ENCODE data around the gene MSH3.
"Not testable (repeated sequence)": the region's sequence is repeated elsewhere in the genome, so short reads cannot be mapped to it uniquely, and the experiment has no call there.

The MSH3 gene

DNA sequence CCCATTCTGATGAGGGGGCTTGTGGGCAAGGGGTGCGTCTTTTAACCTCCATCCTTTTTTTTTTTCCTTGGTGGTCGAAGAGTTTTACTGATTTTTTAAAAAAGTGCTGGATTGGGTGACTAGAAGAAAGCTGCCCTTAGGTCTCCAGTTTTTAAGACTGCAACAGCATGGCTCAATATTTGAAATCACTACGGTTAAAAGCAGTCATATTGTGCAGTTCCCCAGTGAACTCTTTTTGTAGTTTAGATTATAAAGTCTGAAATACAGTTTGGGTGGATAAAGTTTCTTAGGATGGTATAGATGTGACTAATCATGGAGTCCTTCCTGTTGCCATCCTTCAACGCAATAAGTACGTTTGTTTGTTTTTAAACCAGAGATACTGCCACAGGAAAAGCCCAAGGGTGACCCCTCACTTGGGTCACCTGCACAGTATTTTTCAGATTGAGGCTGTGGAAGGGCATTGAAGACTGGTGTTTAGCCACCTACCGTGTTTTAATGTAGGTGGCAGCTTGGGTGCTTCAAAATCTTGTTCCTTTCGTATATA lies 851 bp downstream of the MSH3 start:
- in situ Hi-C loops (cut with MboI; ENCODE audit: low sequenced_read_pairs): no loop called here

DNA sequence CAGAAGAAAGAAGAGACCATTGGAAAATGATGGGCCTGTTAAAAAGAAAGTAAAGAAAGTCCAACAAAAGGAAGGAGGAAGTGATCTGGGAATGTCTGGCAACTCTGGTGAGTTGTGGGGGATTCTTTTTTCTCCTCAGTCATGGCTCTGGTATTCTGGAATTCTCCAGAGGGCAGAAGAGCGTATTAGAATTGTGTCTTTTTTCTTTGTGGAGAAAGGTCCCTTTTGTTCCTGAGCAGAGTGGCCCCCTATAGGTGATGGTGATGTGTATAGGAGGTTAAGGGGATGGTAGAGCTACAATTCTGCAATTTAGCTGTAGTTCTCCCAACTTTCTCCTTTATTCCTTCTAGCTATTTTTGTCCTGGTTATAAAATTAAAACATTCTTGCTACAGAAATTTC lies 2.0 kb downstream of the MSH3 start:
- in situ Hi-C loops (cut with MboI; ENCODE audit: low sequenced_read_pairs): no loop called here

DNA sequence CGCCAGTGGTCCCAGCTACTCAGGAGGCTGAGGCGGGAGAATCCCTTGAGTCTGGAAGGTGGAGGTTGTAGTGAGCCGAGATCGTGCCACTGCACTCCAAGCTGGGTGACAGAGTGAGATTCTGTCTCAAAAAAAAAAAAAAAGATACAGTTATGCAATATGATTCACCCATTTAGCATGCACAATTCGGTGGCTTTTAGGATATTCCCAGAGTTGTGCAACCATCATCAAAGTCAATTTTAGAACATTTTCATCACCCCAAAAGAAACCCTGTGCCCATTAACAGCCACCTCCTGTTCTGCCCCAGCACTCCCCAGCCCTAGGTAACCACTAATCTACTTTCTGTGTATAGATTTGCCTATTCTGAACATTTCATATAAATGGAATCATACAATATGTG lies 4.7 kb downstream of the MSH3 start:
- in situ Hi-C loops (cut with MboI; ENCODE audit: low sequenced_read_pairs): no loop called here

DNA sequence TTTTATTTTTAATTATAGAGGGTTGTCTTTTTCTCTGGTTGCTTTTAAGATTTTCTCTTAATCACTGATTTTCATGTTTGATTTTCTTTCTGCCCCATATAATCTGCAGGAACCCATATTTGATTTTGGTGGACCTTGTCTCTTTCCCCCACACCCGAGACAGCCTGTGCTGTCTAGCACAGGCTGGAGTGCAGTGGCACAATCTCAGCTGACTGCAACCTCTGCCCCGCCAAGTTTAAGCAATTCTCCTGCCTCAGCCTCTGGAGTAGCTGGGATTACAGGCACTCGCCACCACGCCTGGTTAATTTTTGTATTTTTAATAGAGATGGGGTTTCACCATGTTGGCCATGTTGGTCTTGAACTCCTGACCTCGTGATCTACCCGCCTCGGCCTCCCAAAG lies 6.2 kb downstream of the MSH3 start:
- in situ Hi-C loops (cut with MboI; ENCODE audit: low sequenced_read_pairs): not testable (repeated sequence)

DNA sequence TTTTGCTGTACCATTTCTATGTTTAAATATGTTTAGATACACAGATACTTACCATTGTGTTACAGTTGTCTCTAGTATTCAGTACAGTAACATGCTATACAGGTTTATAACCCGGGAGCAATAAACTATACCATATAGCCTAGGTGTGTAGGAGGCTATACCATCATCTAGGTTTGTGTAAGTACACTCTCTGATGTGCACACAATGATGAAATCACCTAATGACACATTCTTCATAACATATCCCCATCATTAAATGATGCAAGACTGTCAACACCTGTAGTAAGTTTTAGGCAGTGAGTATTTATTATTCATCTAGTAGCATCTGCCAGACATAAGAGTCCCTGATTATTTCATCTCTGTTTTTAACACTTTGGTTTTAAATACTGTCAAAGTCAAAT lies 7.7 kb downstream of the MSH3 start:
- in situ Hi-C loops (cut with MboI; ENCODE audit: low sequenced_read_pairs): no loop called here

DNA sequence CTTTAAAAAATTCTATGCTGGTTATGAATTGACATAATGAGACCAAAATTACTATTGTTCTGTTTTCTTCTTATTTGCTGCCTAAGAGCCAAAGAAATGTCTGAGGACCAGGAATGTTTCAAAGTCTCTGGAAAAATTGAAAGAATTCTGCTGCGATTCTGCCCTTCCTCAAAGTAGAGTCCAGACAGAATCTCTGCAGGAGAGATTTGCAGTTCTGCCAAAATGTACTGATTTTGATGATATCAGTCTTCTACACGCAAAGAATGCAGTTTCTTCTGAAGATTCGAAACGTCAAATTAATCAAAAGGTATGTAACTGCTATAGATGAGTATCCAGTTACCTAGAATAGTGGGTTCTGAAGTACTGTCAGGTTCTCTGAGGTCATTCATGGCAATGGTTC lies 10.6 kb downstream of the MSH3 start:
- in situ Hi-C loops (cut with MboI; ENCODE audit: low sequenced_read_pairs): no loop called here

DNA sequence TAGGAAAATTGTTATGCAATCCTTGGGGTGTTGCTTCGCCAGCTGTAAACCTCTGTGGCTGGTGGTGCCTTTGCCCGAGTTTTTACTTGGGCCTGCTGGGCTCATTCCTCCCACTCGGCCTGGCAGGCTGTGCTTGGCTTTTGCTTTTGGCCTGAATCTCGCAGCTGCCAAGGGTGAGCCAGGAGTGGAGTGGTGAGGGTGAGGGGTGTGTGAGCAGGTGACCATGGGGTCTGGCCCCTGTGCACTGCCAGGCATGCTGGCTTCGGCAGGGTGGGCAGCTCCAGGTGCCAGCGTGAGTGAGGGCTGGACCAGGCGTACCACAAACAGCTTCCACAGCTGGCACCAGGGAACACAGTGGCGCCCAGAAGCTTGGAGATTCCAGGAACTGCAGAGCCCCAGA lies 12.9 kb downstream of the MSH3 start:
- in situ Hi-C loops (cut with MboI; ENCODE audit: low sequenced_read_pairs): no loop called here

DNA sequence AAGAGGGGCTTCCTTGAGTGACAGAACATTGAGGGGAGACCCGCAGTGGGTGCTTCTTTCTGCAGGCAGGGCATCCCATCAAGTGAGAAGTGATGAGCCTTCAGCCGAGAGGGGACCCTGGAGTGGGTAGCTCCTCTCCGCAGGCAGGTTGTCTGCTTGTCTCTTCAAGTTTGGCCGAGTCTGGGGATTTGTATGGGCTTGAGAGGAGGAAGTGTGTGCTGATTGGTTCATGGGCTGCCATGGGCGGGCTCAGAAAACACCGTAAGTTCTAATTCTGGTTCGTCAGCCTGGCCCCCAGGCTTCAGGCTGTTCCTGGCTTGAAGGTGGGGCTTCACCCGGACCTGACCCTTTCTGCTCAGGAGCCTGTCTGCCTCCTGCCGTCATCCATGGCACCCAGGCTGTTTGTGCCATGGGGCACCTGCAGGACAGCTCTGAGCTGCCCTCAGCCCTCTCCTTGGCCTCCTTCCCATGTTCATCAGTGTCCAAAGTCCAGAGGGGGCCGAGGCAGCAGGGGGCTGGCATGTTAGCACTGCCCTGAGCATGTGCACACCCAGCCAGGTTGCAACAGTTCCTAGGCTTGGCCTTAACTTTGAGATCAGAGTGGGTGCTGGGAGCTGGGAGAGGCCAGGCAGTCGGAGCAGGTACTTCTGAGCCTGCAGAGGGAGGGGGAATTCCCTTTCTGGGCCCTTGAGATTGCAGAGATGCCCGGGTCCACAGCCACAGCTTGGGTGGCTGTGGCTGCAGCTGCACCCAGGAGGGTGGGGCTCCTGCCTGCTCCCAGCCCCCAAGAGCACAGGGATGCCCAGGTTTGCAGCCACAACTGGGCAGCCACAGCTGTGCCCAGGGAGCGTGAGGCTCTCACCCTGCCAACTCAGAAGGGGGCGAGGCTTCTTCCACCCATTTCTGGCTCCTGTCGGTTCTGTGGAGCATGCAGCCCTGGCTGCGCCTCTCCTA lies 13.8 kb downstream of the MSH3 start:
- in situ Hi-C loops (cut with MboI; ENCODE audit: low sequenced_read_pairs): no loop called here

DNA sequence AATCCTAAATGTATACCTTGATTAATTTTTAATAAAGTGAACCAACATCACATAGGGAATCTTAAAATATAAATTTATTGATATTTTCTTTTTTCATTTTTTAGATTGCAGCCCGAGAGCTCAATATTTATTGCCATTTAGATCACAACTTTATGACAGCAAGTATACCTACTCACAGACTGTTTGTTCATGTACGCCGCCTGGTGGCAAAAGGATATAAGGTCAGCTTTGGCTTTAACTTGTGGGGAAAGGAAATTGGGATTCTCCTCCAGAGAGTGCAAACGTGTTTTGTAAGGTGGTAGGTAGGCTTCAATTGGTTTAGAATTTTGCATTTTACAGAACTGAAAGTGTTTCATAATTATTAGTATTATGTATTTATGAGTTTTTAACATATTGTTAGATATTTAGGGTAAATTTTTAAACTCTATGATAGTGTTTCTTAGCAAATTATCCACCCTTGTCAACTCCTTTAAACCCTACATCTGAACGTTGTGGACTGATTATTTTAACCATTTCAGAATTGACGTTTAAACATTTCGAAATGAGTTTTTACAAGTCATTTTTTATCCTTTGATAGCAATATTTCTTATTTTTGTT lies 17.8 kb downstream of the MSH3 start:
- in situ Hi-C loops (cut with MboI; ENCODE audit: low sequenced_read_pairs): no loop called here

DNA sequence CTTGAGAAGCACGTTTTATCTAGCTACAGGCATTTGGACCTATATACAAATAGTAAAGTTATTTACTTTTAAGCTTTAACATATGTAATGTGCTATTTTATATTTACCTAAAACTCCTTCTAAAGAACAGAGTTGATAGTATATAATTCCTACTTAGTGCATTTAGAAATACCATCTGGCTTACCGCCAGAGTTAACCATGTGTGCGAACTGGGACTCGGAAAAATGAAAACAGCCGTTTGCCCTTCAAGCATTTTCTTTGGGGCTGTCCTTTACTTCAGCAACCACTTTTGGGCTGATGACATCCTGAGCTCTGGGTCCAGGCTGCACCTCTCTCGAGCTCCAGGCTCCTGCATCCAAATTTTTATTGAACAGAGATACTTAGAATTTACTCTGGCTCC lies 22.3 kb downstream of the MSH3 start:
- in situ Hi-C loops (cut with MboI; ENCODE audit: low sequenced_read_pairs): no loop called here

DNA sequence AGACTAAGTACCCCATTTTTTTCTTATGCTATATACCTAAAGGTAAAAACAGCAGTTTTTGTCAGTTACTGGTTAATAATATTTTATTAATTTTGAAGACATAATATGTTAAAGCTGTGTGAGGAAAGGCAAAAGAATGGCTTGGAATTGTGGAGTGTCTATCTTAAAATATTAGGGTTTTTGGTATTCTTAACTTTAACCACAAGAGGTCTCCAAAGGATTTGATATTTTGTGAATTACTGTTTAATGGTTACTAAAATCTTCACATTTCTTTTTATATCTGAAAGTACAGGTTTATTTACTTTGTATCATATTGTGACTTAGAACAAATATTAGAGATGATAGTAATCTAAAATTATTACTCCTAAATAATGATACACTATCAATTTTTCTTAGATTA lies 32.3 kb downstream of the MSH3 start:
- in situ Hi-C loops (cut with MboI; ENCODE audit: low sequenced_read_pairs): no loop called here

DNA sequence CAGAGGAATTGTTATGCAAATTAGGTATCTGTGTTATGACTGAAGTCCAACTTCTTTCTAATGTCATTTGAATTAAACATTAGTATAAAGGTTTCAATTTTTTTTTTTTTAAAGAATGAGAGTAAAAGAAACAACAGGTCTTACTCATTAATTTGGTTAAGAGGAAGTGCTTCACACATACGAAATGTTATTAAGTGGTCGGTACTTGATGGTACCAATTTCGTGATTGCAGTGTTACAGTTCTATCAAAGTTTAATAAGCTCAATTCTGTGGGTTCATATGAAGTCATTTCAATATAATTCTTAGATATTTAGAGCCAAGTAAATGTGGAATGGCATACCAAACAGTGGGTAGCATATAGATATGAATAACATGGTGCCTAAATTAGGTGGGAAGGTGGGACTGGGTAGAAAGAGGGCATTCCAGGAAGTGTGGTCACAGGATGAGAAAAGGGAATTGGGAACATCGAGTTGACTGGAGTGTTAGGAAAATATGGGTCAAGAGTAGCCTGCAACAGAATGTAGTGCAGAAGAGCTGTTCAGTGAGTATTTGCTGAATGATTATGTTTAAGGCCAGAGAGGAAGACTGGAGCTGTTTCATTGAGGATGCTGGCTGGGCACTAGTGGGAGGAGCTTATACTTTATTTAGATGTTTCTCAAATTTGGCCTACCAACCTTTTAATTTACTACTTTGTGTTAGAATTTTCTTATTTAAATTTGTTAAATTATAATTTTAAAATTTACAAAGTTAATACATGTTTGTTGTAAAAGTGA lies 34.4 kb downstream of the MSH3 start:
- in situ Hi-C loops (cut with MboI; ENCODE audit: low sequenced_read_pairs): no loop called here

DNA sequence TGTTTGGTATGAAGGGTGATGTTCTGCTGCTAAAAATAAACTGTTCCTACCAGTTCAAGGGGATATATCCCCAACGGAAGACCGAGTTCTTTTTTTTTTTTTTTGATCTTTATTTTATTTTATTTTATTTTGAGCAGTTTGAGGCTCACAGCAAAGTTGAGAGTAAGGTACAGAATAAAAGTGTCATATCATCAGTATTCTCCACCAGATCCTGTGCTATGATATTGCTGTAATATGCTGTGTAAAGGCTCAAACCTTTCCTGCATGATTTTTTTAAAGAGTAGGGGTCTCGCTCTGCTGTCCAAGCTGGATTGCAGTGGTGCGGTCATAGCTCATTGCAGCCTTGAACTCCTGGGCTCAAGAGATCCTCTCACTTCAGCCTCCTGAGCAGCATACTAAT lies 35.2 kb downstream of the MSH3 start:
- in situ Hi-C loops (cut with MboI; ENCODE audit: low sequenced_read_pairs): no loop called here

DNA sequence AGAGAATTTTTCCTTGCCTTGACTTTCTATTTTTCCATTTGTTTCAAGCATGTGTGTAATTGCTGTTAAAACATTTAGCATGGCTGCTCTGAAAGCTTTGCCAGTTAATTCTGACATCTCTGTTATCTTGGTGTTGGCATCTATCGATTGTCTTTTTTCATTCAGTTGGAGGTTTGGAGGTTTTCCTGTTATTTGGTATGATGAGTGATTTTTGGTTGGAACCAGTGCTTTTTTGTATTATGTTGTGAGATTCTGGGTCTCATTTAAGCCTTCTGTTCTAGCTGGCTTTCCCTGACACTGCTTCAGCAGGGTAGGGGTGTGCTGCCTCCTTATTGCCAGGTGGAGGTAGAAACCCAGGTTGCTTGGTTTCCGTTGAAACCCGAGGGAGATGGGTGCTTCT lies 41.2 kb downstream of the MSH3 start:
- in situ Hi-C loops (cut with MboI; ENCODE audit: low sequenced_read_pairs): no loop called here

DNA sequence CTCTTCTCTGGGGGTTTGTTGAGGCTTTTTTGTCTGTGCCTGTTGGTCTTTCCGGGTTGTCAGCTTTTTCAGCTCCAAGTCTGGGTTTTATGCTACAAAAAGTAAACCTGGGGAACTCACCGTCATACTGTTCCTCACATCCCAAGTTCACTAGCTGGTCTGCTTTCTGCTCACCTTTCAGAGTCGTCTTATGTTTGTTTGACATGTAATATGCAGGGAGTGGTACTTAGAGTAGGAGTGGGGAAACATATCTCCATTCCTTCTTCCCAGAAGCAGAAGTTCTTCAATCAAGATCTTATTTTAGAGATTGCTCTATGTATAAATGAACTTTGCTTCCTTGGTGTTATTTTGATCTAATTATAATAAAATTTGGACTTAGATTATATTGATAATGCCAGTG lies 42.0 kb downstream of the MSH3 start:
- in situ Hi-C loops (cut with MboI; ENCODE audit: low sequenced_read_pairs): no loop called here

DNA sequence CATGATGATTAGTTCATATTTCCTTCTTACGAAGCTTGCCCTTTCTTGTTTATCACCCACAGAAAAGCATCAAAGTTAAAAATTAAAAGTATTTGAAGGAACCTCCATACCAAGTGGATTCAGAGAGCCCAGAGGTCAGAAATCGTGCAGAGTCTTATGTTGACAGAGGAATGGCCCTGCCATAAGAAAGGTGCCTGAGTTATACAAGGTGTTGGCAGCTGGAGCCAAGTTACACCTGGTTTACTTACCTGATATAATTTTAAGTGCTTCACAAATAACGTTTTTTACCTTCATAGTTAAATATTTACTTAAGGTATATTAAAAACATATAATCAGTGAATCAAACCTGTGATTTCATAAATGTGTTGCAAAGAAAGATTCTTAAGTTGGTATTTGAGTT lies 42.6 kb downstream of the MSH3 start:
- in situ Hi-C loops (cut with MboI; ENCODE audit: low sequenced_read_pairs): no loop called here

DNA sequence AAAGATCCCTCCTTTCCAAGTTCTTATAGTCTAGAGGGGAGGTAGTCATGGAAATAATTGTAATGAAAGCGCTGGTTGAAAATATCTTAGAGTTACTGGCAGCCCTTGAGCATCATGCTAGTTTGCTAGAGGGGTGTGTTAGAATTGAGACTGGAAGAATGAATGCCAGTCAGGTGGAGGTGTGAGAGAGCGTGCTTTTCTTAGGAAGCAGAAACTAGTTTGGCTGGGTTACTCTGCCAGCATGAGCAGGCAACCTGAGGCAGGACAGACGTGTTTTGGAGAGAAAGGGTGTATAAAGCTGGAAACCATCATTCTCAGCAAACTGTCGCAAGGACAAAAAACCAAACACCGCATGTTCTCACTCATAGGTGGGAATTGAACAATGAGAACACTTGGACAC lies 43.9 kb downstream of the MSH3 start:
- in situ Hi-C loops (cut with MboI; ENCODE audit: low sequenced_read_pairs): no loop called here

DNA sequence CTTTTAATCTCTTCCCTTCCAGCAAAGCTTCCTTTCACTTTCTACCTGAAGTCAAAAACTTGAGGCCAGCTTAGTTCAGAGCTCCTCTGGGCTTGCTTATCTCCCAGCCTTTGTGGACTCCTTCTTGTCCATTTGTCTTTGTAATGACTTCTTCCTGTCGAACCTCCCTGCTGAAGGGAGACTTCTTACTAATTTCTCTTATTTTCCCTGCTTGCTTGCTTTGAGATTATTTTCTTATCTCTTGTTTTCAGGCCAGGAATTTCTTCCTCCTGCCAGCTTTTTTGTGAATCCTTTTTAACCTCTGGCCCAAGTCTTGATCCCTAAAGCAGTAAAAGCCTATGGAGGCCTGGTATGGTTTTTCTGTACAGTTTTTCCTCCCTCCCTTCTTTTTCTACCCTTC lies 47.1 kb downstream of the MSH3 start:
- in situ Hi-C loops (cut with MboI; ENCODE audit: low sequenced_read_pairs): no loop called here

DNA sequence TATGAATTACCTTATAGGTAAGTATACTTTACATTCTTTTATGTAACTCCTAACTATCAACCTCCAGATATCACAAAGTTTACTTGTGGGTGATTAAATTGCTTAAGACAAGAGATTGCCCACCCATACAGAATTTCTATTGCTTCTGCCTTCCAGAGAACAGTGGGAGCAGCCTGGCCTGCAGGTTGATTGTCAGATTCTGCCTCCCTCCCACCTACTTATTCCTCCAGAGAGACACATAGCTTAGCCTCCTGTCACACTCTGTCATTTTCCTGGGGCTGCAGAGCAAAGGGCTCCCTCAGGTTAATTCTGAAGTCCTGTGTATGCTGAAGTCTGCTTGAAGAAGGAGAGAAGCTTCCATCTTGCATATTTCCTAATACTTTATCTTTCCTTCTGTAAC lies 48.8 kb downstream of the MSH3 start:
- in situ Hi-C loops (cut with MboI; ENCODE audit: low sequenced_read_pairs): no loop called here

DNA sequence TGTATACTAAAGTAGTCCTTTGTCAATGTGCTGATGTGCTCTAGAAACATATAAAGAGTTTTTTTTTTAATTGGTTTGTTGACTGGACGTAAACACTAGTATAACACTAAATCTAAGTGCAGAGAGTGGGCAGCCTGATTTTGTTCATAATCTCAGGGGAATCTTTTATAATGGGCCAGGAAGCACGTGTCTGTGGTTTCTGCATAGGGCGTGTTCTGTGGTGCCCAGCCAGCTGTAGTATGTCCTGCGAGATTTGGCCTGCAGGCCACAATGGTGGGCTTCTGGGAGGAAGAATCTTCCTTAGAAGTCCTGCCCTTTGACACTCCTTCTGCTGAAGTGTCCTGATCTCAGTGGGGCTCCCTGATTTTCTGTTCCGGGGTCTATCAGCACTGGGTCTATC lies 49.3 kb downstream of the MSH3 start:
- in situ Hi-C loops (cut with MboI; ENCODE audit: low sequenced_read_pairs): no loop called here

DNA sequence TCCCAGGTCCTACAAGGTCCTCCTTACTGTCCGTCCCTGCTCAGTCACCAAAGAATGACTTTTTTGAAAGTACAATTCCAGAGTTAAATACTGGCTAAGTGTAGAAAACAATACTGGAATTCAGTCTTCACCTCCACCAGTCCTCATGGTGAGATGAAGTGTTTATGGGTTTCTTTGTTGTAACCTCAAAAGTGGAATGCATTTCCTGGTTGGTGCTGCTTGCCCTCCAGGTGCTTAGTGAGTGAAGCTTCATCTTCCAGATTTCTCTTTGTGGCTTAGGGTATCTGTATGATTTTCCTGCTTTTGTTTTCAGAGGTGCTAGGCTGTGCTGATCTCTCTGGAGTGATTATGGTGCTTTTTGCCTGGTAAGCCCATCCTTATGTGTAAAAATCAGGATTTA lies 49.8 kb downstream of the MSH3 start:
- in situ Hi-C loops (cut with MboI; ENCODE audit: low sequenced_read_pairs): no loop called here

Measured in hTERT RPE-1 (cell line).